OCI-LY3 (cell line): ENCODE data around the gene MLH1.

Experiments
- EZH2phosphoT487 ChIP-seq: fragments of 200-600 bp; shearing (Covaris generic); IDR thresholded peaks from 2 replicates; pipeline ENCODE4 v1.6.1; 2018; ENCODE audit warnings: antibody characterized with exemption, mixed run types, low read depth
- TF ChIP-seq, protein P1 (sequence below): fragments of 200-600, 300-600 bp; sonication (generic); IDR thresholded peaks from 2 replicates; pipeline ENCODE4 v1.5.1; 2014; ENCODE audit warnings: antibody characterized with exemption, low read length, low read depth

GRCh38 chr3:36965440-36965839 lies 27.9 kb upstream of the MLH1 start:
- TF ChIP-seq, protein P1, sequence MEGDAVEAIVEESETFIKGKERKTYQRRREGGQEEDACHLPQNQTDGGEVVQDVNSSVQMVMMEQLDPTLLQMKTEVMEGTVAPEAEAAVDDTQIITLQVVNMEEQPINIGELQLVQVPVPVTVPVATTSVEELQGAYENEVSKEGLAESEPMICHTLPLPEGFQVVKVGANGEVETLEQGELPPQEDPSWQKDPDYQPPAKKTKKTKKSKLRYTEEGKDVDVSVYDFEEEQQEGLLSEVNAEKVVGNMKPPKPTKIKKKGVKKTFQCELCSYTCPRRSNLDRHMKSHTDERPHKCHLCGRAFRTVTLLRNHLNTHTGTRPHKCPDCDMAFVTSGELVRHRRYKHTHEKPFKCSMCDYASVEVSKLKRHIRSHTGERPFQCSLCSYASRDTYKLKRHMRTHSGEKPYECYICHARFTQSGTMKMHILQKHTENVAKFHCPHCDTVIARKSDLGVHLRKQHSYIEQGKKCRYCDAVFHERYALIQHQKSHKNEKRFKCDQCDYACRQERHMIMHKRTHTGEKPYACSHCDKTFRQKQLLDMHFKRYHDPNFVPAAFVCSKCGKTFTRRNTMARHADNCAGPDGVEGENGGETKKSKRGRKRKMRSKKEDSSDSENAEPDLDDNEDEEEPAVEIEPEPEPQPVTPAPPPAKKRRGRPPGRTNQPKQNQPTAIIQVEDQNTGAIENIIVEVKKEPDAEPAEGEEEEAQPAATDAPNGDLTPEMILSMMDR = no peak
- no peak for TF ChIP-seq EZH2phosphoT487
